Neural cell (in vitro differentiated cells): ENCODE results near the gene WDR7. TPM values are rescaled to one million over a fixed set of nuclear protein-coding genes. Genes with fewer than 3 reads are reported as not detected.

Experiments
- H2AFZ ChIP-seq: fragments of 200-600, 300-800 bp; sonication (generic), shearing (Covaris generic); 2 replicates; pipeline ENCODE4 v1.6.0; 2014; ENCODE audit warnings: low read depth, mild to moderate bottlenecking, antibody characterized with exemption, low read length, moderate library complexity
- H3F3A ChIP-seq: fragments of 200-600 bp; shearing (Covaris generic); 2 replicates; pipeline ENCODE4 v1.6.1; 2016; ENCODE audit warnings: mild to moderate bottlenecking, moderate library complexity, mixed read lengths, antibody characterized with exemption, low read length; ENCODE audit not compliant: insufficient read depth, poor library complexity, severe bottlenecking
- H3K27ac ChIP-seq: fragments of 200-600, 300-800 bp; sonication (generic), shearing (Covaris generic); 2 replicates; pipeline ENCODE4 v1.5.1; 2014; ENCODE audit warnings: mild to moderate bottlenecking, low read length, moderate library complexity
- H3K27me3 ChIP-seq: fragments of 300-800, 200-600 bp; sonication (generic), shearing (Covaris generic); 2 replicates; pipeline ENCODE4 v1.6.0; 2014; ENCODE audit warnings: mild to moderate bottlenecking, low read depth, low read length, moderate library complexity; ENCODE audit not compliant: insufficient read depth
- H3K36me3 ChIP-seq: fragments of 300-800, 200-600 bp; sonication (generic), shearing (Covaris generic); 2 replicates; pipeline ENCODE4 v1.5.1; 2014; ENCODE audit warnings: mild to moderate bottlenecking, antibody characterized with exemption, low read length, moderate library complexity; ENCODE audit not compliant: insufficient read depth
- H3K4me2 ChIP-seq: fragments of 300-800, 200-600 bp; sonication (generic), shearing (Covaris generic); 2 replicates; pipeline ENCODE4 v1.6.0; 2014; ENCODE audit warnings: mild to moderate bottlenecking, low read length
- H3K4me3 ChIP-seq: fragments of 300-800, 200-600 bp; sonication (generic), shearing (Covaris generic); 2 replicates; pipeline ENCODE4 v1.5.1; 2014; ENCODE audit warnings: mild to moderate bottlenecking, low read length, moderate library complexity
- H3K79me2 ChIP-seq: fragments of 200-600 bp; shearing (Covaris generic); replicated peaks from 2 replicates; pipeline ENCODE4 v1.6.0; 2014; ENCODE audit warnings: mild to moderate bottlenecking, low read length, moderate library complexity; ENCODE audit not compliant: insufficient read depth
- H3K9ac ChIP-seq: fragments of 300-800, 200-600 bp; sonication (generic), shearing (Covaris generic); 2 replicates; pipeline ENCODE4 v1.6.1; 2016; ENCODE audit warnings: mild to moderate bottlenecking, low read length, mixed read lengths
- H3K9me2 ChIP-seq: fragments of 200-600 bp; shearing (Covaris generic); 2 replicates; pipeline ENCODE4 v1.6.1; 2016; ENCODE audit warnings: mild to moderate bottlenecking, low read length, mixed read lengths; ENCODE audit not compliant: insufficient read depth
- H3K9me3 ChIP-seq: fragments of 200-600, 300-800 bp; sonication (generic), shearing (Covaris generic); 2 replicates; pipeline ENCODE4 v1.6.1; 2016; ENCODE audit warnings: mild to moderate bottlenecking, mixed run types, low read length, moderate library complexity, mixed read lengths
- H4K20me1 ChIP-seq: fragments of 200-600 bp; shearing (Covaris generic); 2 replicates; pipeline ENCODE4 v1.6.1; 2016; ENCODE audit warnings: mild to moderate bottlenecking, mixed run types; ENCODE audit not compliant: insufficient read depth
- CTCF ChIP-seq: fragments of 450-650 bp; IDR thresholded peaks from 2 replicates; pipeline ENCODE4 v1.5.1; 2014; ENCODE audit warnings: antibody characterized with exemption, mild to moderate bottlenecking, moderate library complexity; ENCODE audit not compliant: poor library complexity, severe bottlenecking
- EP300 ChIP-seq: fragments of 450-650 bp; conservative IDR thresholded peaks from 2 replicates; pipeline ENCODE4 v1.6.1; 2014; ENCODE audit warnings: antibody characterized with exemption, mild to moderate bottlenecking, moderate library complexity; ENCODE audit not compliant: poor library complexity, severe bottlenecking
- EZH2 ChIP-seq: fragments of 200-600, 300-800 bp; shearing (Covaris generic), sonication (generic); IDR thresholded peaks from 2 replicates; pipeline ENCODE4 v1.6.1; 2014; ENCODE audit warnings: antibody characterized with exemption, low read length, borderline replicate concordance, mild to moderate bottlenecking; ENCODE audit not compliant: insufficient read depth, poor library complexity, severe bottlenecking
- MXI1 ChIP-seq: fragments of 450-650 bp; conservative IDR thresholded peaks from 2 replicates; pipeline ENCODE4 v1.6.1; 2014; ENCODE audit warnings: antibody characterized with exemption, mild to moderate bottlenecking; ENCODE audit not compliant: poor library complexity, severe bottlenecking
- POLR2AphosphoS5 ChIP-seq: IDR thresholded peaks from 2 replicates; pipeline ENCODE4 v1.6.1; 2012
- RAD21 ChIP-seq: fragments of 450-650 bp; conservative IDR thresholded peaks from 2 replicates; pipeline ENCODE4 v1.6.1; 2014; ENCODE audit warnings: antibody characterized with exemption, mild to moderate bottlenecking, moderate library complexity
- REST ChIP-seq: IDR thresholded peaks from 2 replicates; pipeline ENCODE4 v1.6.1; 2012; ENCODE audit warnings: borderline replicate concordance
- SMC3 ChIP-seq: fragments of 450-650 bp; conservative IDR thresholded peaks from 2 replicates; pipeline ENCODE4 v1.6.1; 2014; ENCODE audit warnings: antibody characterized with exemption, mild to moderate bottlenecking, moderate library complexity; ENCODE audit not compliant: poor library complexity
- TAF1 ChIP-seq: IDR thresholded peaks from 2 replicates; pipeline ENCODE4 v1.6.1; 2012; ENCODE audit warnings: low read depth
- polyA plus RNA-seq: library from polyadenylated mRNA; depleted of rRNA; stranded (reverse); fragments of >200 nt; gene quantifications from 2 replicates; pipeline ENCODE4 v1.2.3, GENCODE V29; 2014

WDR7 gene
- polyA plus RNA-seq, 1 donor from 2014 or later = 15.1 TPM

GRCh38 chr18:56962322-56962721 is 311.2 kb downstream of the WDR7 start:
- Histone ChIP-seq H3F3A (no peaks in the 10 kb centered on the region), H3K4me2 (no peak overlapping the region), H4K20me1 (no peaks in the 10 kb centered on the region), H3K79me2 (no peaks in the 10 kb centered on the region), H3K9me3 (no peaks in the 10 kb centered on the region), H3K9ac (no peak overlapping the region), H2AFZ (no peak overlapping the region), H3K9me2 (no peaks in the 10 kb centered on the region), H3K27me3 (no peaks in the 10 kb centered on the region), H3K27ac (no peak overlapping the region), H3K36me3 (no peaks in the 10 kb centered on the region), H3K4me3 (no peak overlapping the region)
- TF ChIP-seq POLR2AphosphoS5 (no peak), REST (no peak), SMC3 (no peak), EZH2 (no peak)

- H3K79me2 ChIP-seq = no peaks in the 10 kb centered on the region
- H4K20me1 ChIP-seq = no peaks in the 10 kb centered on the region
- no peaks in the 10 kb centered on the region for H3K36me3 ChIP-seq
- no peaks in the 10 kb centered on the region for H3K9me2 ChIP-seq
- TF ChIP-seq TAF1 = no peak
- no peak for TF ChIP-seq SMC3
- TF ChIP-seq POLR2AphosphoS5 = no peak
- no peak overlapping the region for H3K4me2 ChIP-seq
- no peaks in the 10 kb centered on the region for H3K27me3 ChIP-seq
- no peak overlapping the region for H3K27ac ChIP-seq
- no peak overlapping the region for H2AFZ ChIP-seq
- H3F3A ChIP-seq = peaks cover 3% of the 10 kb centered on the region
- H3K4me3 ChIP-seq = no peak overlapping the region
- H3K9me3 ChIP-seq = no peaks in the 10 kb centered on the region
- H3K9ac ChIP-seq = no peak overlapping the region
These were observed 315.9 kb downstream of the WDR7 start for GRCh38 chr18:56967035-56967434.

GRCh38 chr18:56973487-56973886 is 322.3 kb downstream of the WDR7 start:
- H3K4me3 ChIP-seq = no peak overlapping the region
- no peaks in the 10 kb centered on the region for H3K9me2 ChIP-seq
- H3K36me3 ChIP-seq = no peaks in the 10 kb centered on the region
- H3K79me2 ChIP-seq = no peaks in the 10 kb centered on the region
- H3K27me3 ChIP-seq = no peaks in the 10 kb centered on the region
- H3K4me2 ChIP-seq = no peak overlapping the region
- H3K9ac ChIP-seq = no peak overlapping the region
- H3K9me3 ChIP-seq = no peaks in the 10 kb centered on the region
- no peak for TF ChIP-seq POLR2AphosphoS5
- no peak for TF ChIP-seq SMC3
- no peak overlapping the region for H3K27ac ChIP-seq
- peaks cover 3% of the 10 kb centered on the region for H3F3A ChIP-seq
- no peak overlapping the region for H2AFZ ChIP-seq
- H4K20me1 ChIP-seq = no peaks in the 10 kb centered on the region

- H3K9me2 ChIP-seq = no peaks in the 10 kb centered on the region
- H3K4me2 ChIP-seq = no peak overlapping the region
- no peak overlapping the region for H3K9ac ChIP-seq
- no peaks in the 10 kb centered on the region for H4K20me1 ChIP-seq
- no peaks in the 10 kb centered on the region for H3K36me3 ChIP-seq
- no peak overlapping the region for H2AFZ ChIP-seq
- H3K4me3 ChIP-seq = no peak overlapping the region
- no peaks in the 10 kb centered on the region for H3K27me3 ChIP-seq
- no peak overlapping the region for H3K27ac ChIP-seq
- no peaks in the 10 kb centered on the region for H3K9me3 ChIP-seq
- H3K79me2 ChIP-seq = no peaks in the 10 kb centered on the region
- peaks cover 3% of the 10 kb centered on the region for H3F3A ChIP-seq
- TF ChIP-seq EZH2 (no peak), SMC3 (no peak), EP300 (no peak), CTCF (no peak), POLR2AphosphoS5 (no peak), TAF1 (no peak), MXI1 (no peak), REST (no peak), RAD21 (no peak)
These were observed 323.0 kb downstream of the WDR7 start for GRCh38 chr18:56974141-56974540.
